ENCODE measurements around the gene GH1.

GRCh38 chr17:63942309-63942985 is 23.8 kb upstream of the GH1 start:
- no peak for TF ChIP-seq CTCF (IDR thresholded peaks at IDR 0.05)
- TF ChIP-seq POLR2A (IDR thresholded peaks at IDR 0.05): no peak

All from vagina (tissue), 2 donors.